IPS DF 4.7 (cell line): ENCODE results near the gene LINC00237.

ENCODE experiments used
- DNase-seq: peaks from one replicate; pipeline ENCODE4 v3.0.0-alpha.2; 2013; ENCODE audit warnings: low spot score; ENCODE audit errors: extremely low read depth

The LINC00237 gene

DNA sequence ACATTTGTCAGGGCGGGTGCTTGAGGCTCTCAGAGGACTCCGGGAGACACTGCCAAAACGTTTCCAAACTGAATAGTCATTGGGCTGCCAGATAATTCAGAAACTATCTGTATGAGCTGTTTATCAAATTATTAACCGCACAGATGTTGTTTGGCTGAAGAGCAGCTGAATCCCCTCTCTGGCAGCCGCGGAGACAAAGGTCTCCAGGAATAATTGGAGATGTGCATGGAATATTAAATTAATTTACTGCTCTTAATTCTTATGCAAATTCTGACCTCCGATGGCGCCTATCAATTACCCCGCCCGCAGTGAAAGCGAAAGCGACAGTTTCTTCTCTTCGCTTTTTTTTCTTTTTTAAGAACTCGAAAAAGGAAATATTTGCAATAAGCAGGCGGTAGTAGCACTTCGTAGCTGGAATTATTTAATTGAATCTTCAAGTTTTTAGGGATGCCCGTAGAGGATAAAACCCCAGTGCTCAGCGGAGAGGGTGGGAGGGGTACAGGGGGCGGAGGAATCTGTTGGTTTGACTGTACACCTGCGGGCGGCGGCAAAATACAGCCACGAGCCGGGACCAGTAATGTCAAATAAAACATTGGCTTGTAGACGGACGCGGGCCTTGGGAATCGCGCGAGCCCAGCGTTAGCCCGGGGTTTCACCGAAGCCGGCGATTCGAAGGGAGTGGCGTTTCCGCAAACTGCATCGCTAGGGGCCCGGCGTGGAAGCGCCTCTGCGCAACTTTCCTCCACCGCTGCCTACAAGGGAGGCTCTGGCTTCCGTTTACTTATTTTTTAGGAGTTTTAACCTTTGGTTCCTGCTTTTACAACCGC lies 6.2 kb downstream of the LINC00237 start:
- no peak for DNase-seq

DNA sequence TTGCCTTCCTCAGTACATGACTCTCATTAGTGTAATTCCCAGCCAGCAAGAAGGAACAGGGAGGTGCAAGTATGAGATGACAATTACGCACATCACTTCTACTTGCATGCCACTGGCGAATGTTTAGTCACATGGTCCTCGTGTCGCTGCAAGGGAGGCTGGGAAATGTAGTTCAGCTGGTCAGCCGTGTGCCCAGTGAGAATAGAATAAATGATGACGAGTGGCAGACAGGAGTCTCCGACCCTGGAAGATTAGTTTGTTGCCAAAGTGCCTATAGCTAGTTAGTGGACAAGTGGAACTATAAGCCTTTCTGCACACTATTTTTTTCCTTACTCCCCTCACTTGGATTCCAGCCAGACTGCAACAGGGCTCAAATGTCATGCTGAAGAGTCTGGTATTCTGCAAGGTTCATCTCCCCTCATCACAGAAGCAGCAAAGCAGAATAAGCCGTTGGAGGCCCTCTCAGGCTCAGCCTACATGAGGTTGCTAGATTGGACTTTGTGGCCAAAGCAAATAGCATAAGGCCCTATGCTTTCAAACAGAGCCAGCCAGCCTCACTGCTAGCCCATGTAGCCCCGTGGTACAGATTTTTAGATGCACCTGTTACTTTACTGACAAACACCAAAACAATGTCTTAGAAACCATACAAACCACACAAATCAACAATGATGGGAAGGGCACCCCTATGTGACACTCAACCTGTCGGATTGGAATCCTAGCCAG lies 9.7 kb downstream of the LINC00237 start:
- no peak for DNase-seq

DNA sequence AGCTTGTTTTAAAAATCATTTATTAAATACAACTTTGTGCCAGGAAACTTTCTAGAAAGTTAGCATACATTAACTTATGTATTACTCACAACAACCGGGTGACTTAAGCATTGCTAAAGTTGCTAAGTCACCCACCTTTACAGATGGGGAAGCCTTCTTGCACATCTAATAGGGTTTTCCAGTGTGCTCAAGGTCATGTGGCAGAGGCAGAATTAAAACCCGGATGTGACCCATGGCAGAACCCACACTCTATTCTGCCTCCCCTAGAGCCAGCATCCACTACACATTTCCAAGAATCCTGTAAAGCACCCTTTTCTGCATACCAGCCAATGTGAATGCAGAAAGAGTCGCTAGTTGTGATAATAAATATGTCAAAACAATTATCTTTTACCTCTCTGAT lies 13.4 kb downstream of the LINC00237 start:
- DNase-seq: no peak

DNA sequence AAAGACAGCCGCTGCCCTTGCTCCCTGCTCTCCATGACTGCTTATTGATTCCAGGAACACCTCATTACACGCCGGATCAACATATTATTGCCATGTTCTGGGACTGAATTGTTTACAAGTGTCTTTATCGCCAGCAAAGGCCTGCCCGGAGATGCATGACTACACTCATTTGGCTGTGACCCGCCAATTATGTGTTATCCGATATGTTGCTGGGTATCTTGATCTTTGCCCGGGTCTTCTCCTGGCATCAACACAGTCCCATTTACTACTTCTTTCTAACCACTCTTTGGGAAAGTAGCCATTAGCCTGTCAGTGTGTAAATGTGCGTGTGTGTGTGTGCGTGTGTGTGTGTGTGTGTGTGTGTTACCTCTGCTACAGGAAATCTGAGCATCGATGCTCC lies 15.4 kb downstream of the LINC00237 start:
- no peak for DNase-seq

DNA sequence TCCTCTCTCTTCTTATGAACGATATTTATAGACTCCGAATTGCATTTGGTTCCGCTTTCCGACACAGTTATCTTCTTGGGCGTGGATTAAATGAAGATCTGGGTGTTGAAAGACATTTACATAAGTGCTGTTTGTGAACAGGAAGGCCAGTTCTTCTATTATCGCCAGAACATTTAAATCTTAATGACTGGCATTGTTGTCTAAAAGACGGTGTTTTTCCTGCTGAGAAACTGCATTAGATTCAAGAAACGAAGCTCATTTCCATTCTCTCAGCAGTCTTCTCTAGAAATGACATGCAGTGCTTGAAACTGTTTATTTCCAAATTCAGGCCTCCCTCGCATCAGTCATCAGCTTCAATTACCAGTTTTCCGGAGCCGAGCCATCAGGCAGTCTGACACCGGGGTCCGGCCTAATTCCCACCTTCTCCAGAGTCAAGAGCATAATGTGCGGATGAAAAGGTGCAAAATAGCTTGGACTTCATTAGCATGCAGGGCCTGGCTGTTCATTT lies 16.0 kb downstream of the LINC00237 start:
- no peak for DNase-seq

DNA sequence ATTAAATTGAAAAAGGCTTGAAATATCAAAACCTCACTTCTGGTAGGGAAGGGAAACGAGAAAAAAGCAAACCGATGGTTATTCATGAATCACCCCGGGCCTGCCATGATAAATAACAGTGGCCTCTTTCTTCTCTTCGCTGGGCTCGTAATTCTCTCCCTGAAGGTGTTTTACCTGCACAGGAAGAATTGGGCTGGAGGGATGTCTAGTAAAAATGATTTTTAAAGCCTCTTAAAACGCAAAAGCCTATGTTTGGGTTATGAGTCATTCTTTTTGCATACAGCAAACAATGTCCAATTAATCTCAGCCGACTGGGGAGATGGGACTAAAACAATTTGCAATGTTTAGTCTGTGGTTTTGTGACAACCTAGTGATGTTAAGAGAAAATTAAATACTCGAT lies 16.8 kb downstream of the LINC00237 start:
- DNase-seq: no peak

DNA sequence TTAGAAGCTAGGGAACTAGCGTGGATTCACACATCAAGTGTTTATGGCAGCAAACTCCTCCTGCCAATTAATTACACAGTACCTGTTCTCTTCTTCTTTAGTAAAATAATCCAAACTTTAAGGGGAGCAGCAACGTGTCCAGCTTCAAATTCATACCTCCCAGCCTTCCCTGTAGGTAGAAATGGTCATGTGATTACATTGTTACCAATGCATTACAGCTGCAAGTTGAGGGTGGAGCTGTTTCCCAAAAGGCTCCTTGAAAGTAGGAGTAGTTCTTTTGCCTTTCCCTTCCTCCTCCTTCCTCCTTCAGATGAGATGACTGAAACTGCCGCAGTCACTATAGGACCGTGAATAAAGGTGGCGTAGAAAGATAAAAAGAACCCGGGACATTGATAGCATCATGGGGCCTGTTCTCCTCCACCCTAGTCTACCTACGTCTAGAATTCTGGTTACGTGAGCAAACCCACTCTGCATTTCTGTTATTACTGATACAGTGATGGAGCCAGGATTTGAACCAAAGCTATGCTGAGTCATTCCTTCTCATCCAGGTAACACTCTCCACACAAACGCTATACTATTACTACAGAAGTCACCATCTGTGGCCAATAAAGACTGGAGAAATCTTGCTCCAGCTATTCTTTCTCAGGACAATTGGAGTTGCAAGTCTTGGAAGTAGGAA lies 18.2 kb downstream of the LINC00237 start:
- no peak for DNase-seq

DNA sequence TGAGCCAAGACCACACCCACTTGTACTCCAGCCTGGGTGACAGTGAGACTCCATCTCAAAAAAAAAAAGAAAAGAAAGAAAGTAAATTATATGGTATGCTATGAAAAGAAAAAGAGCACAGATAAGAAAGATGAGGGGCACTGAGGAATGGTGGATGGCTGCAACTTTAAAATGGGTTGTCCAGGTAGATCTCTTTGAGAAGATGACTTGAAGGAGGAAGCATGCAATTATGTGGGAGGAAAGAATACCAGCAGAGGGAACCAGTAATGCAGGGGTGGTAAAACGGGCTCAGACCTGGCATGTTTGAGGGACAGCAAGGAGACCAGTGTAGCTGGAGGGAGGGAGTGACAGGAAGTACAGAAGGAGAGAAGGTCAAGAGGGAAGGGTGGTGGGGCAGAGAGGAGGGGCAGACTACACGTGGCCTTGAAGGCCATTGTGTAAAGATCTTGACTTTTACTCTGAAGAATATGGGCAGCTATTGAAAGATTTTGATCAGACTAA lies 22.3 kb downstream of the LINC00237 start:
- no peak for DNase-seq

DNA sequence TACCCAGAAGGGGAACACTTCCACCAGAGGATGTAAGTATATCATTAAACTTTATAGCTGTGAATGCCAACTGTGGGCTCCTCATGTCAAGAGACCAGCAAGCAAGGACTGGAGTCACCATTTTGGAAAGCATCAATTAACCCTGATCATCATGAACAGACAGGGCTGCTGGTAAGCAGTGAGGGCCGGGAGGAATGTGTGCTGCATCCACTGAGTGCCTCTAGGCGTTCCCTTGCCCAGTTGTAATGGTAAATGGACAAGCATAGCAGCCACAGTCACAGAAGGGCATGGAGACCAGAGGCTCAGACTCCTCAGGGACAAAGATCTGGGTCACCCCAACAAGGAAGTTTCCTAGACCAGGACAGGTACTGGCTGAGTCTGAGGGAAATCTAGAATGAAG lies 23.6 kb downstream of the LINC00237 start:
- DNase-seq: no peak

DNA sequence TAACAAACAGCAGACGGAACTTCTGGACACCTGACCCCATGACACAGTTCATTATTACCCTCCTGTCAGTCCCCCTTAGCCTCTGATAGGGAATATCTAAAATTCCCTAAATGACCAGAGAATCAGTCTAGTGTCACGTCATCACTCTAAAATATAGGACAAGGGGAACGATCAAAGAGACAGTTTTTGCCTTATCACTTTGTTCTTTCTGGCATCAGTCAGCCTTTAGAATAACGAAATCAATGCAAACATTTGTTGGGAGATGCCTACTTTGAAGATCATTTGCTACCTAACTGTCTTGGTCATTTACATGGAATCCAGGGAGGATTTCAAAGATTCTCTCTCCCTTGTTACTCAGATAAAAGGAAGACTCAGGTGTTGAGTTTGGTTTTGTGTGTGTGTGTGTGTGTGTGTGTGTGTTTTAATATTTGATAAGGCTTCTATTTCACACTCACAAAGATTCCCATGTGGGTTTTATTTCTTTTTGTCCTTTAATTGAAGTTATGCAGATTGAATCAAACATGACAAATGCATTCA lies 28.3 kb downstream of the LINC00237 start:
- DNase-seq: no peak

DNA sequence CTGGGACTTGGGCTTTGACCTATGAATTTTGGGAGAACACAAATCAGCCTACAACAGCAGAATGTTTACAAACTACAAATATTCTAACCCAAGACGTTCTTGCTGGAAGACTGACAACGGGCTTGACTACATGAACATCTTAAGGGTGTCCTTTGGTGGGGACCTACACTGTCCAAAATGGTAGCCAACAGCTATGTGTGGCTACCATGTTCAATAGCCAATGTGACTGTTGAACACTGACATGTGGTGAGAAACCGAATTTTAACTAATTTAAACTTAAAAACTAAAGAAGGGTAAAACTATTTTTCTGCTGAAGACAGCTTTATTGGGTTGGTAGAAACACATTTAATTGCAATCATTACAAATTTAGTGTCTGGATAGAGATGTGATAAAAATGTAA lies 30.1 kb downstream of the LINC00237 start:
- DNase-seq: no peak

DNA sequence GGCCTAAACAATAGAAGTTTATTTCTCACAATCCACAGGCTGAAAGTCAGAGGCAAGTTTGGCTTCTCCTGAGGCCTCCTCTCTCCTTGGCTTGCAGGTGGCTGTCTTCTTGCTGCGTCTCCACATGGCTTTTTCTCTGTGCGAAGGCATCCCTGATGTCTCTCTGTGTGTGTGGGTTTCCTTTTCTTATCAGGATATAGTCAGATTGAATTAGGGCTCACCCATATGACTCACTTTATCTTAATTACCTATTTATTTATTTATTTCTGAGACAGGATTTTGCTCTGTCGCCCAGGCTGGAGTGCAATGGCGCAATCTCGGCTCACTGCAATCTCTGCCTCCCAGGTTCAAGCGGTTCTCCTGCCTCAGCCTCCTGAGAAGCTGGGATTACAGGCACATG lies 30.7 kb downstream of the LINC00237 start:
- no peak for DNase-seq

DNA sequence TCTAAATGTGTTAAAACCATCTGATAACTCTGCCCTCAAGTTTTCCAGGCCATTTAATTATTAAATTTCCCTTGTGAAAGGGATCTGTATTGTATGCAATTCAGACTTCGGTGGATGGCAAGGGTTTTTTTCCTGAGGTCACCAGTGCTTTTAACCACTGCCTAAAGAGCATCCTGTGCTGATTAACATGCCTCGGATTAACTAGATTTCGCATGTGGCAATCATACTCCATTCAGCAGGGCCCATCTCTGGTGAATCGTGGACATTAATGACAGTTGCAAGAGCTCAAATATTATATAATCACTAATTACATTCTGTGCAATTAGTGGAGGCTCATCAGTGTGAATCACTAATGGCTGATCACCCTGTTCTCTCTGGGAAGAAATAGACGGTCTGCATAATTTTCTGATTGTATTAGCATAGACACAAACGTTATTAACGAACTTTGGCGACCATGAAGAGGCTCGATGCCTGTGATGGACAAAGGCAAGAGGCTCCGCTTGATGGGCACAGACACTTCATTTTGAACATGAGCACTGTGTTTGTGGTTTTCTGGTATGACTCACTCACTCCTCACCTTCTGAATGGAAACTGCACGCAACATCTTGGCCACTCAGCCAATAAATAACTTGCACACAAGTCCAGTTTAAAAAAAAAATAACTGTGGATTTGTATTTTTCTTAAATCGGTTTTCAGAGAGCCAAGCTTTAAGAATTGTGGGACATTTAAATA lies 31.4 kb downstream of the LINC00237 start:
- DNase-seq: no peak

DNA sequence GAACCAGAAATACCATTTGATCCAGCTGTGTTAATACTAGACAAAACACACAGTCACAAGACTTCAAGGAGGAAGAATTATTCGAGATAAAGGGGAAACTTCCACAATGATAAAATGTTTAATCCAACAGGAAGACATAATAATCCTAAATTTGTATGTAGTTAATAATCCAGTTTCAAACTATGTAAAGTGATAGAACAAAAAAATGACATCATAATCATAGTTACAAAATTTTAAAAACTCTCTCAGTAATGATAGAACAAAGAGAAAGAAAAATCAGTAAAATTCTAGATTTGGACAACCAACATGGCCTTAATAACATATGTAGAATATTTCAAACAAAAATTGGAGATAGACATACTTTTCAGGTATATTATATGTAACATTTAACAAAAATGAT lies 38.9 kb downstream of the LINC00237 start:
- DNase-seq: no peak

DNA sequence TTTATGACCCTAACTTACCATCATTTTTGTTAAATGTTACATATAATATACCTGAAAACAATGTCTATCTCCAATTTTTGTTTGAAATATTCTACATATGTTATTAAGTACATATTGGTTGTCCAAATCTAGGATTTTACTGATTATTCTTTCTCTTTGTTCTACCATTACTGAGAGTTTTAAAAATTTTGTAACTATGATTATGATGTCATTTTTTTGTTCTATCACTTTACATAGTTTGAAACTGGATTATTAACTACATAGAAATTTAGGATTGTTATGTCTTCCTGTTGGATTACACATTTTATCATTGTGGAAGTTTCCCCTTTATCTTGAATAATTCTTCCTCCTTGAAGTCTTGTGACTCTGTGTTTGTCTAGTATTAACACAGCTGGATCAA lies 41.2 kb downstream of the LINC00237 start:
- DNase-seq: no peak

DNA sequence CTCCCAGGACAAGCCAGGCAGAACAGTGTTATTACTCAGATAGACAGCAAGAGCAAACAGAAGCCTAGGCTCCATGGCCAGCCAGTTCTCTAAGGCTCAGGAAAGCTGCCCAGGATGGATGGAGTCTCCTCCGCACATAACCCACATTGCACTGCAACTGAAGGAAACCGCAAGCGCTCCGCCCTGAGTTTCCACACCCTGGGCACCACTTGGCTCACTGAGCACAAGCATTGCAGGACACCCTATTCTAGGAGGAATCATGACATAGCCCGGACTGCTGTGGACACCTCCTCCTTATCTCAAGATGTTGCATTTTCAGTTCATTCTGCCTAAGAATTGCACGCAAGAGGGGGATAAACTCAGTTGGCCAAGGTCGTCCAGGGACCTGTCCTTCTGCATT lies 42.9 kb downstream of the LINC00237 start:
- DNase-seq: no peak

DNA sequence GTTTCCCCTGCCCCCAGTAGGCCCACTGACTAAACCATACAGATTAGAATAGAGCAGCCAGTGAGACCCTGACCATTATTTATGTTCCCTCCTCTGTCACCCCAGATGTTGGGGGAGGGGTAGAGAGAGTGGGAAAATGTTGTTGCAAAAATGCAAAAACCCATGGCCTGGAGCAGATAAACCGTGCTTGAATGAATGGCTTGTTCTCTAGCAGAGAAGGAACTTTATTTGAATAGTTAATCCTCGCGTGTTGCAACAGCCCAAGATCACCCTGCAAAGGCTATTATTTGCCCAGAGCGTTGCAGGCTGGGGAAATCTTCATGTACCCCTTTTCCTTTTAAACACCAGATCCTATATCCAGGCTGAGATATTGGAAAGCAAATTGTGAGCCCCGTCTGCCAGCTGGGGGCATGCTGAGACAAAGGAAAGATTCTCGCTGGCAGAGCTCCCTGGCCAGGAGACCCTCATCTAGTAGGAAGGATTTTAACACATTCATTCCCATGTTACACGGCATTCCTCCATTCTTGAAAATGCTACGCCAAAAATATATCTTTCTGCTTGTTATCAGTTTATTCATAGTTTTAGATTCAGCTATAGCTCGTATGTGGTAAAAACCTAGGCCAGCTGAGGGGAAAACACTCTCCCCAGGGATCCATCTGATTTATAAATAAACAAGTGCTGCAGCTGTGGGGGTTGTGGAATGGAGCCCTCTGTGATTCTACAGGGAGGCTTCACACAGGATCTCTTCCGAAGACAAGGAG lies 53.0 kb downstream of the LINC00237 start:
- no peak for DNase-seq

DNA sequence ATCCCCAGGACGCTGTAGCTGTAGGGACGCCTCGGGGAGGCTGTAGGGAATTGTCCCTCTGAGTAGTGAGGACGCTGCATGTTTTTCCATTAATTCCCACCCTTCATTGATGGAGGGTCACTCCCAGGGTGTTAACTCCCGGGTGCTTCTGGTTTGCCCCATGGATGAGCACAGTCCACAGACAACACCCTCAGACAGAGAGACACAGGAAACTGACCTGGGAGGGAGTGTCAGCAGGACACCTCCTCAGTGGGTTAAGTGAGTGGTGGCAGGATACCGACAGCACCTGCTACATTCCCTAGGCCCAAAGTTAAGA lies 53.5 kb downstream of the LINC00237 start:
- no peak for DNase-seq

DNA sequence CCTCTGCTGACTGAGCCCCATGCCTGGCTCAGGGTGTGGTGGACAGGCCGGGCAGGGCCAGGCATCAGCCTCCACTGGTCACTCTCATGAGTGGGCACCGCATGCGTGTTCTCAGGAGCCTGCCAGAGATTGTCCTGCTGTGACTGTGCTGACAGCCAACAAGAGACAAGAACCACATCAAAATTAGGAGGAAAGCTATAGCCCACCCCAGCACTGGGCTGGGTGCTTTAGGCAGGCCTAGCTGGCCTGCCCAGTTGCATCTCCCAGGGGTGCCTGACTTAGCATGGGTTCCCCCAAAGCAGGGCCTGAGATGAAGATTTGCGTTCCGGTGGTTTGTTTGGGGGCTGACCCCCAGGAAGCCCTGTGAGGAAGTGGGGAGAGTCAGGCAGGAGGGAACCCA lies 53.9 kb downstream of the LINC00237 start:
- no peak for DNase-seq

DNA sequence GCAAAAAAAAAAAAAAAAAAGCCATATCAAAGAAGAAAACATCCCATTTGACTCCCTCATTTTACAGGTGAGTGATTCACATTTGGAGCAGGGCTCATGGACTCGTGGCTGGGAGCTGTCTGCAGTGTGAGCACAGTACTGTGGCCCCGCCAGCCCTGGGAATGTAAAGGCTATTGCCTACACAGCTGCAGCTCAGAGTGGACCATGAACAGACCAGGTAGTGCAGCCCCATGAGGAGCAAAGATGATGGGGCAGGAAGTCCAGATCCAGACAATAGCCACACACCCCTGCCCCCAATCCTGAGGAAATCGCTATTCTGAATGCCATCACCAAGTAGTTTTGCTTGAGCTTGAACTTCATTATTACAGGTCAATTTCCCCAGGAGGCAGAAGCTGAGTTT lies 55.4 kb downstream of the LINC00237 start:
- no peak for DNase-seq
